SK-N-SH (cell line): ENCODE data around the gene RIN3.

ENCODE experiments used
- CHD2 ChIP-seq: fragments of 150-350 bp; IDR thresholded peaks from 2 replicates; pipeline ENCODE4 v1.6.1; 2018; ENCODE audit warnings: low read length; ENCODE audit not compliant: partially characterized antibody
- CTCF ChIP-seq: fragments of 200-600 bp; sonication (generic); IDR thresholded peaks from 2 replicates; pipeline ENCODE4 v1.6.1; 2017; ENCODE audit warnings: antibody characterized with exemption, mild to moderate bottlenecking, moderate library complexity
- ELF1 ChIP-seq: IDR thresholded peaks from 2 replicates; pipeline ENCODE4 v1.4.0; 2012
- MAX ChIP-seq: IDR thresholded peaks from 2 replicates; pipeline ENCODE4 v1.4.0; 2012; ENCODE audit warnings: low read depth
- NRF1 ChIP-seq: IDR thresholded peaks from 2 replicates; pipeline ENCODE4 v1.6.1; 2012; ENCODE audit warnings: low read depth, mild to moderate bottlenecking, low read length
- POLR2AphosphoS5 ChIP-seq: IDR thresholded peaks from 2 replicates; pipeline ENCODE4 v1.6.1; 2012; ENCODE audit warnings: low read depth, low read length
- SIN3A ChIP-seq: IDR thresholded peaks from 2 replicates; pipeline ENCODE4 v1.6.1; 2012; ENCODE audit warnings: low read depth, mild to moderate bottlenecking, low read length, moderate library complexity, borderline replicate concordance
- TCF12 ChIP-seq: IDR thresholded peaks from 2 replicates; pipeline ENCODE4 v1.4.0; 2012

DNA sequence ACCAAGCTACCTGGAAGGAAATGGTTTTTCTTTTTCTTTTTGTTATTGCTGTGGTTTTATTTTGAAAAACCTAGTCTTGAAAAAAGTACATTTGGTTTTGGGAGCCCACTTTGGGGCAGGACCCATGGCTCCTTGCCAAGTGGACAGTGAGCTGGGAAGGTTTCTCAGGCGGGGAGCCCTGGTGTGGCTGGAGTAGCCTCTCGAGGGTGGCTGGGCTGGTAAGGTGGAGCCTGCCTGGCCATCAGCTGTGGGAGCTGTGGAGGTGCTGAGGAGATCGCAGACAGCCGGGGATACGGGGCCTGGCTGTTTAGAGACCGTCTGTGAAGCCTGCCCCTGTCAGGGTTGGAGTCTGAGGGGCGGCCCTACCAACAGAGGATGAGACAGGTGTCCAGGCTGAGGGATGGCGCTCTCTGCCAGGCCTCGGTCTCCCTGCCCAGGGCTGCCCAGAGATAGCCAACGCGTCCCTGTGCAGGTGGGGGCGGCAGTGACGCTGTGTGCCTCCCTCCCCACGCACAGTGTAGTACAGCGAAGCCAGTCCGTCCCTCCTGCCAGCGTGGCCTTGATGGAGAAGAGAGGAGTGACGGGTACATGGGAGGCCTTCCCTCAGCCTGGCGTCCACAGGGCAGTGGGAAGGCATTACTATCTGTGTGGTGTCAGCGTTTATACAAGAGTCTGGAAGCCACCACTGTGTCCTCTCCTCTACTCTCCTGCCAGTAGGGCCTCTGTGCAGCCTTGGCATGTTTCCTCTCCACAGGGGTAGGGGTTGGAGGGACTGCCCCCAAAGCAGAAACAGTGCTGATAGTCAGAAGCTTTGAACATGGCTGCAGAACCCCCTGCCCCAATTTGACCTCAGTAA, 5.9 kb downstream of the RIN3 start:
- TF ChIP-seq CTCF (no peak), POLR2AphosphoS5 (no peak), CHD2 (no peak), SIN3A (no peak), MAX (no peak), TCF12 (no peak), ELF1 (no peak), NRF1 (no peak)
